ENCODE data around the gene CIBAR2. TPM values are rescaled to one million over a fixed set of nuclear protein-coding genes. Genes with fewer than 3 reads are reported as not detected.

The CIBAR2 gene
- total and polyA plus RNA-seq, 5 experiments from 2014 or later: not detected

DNA sequence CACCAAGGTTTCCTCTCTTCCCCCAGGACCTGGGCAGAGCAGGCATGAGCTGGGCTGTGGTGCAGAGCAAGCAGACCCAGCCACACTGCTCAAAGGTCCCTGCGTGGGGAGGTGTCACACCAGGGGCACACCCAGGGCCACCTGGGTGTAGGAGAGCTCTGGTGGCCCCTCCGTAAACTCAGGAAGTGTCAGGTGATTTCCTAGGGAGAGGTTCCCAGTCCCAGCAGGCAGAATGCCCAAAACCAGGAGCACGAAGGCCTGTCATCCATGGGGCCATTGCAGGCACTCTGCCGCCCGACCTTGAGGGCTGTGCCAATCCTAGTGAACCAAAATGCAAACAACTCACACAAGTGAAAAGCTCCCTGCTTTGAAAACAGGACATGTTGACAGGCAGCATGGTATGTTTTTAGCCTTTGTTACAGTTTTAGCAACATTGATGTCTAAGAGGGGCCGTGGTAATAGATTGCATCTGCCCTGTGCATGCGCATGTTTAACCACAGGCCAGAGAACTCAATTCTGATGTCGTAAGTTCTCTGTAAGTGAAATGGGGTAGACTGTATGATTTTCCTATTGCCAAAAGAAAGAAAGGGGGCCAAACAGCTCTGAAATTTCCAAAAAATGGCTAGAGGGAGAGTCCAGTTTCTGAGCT is 21.3 kb downstream of the CIBAR2 start:
- Mint-ChIP-seq H3K4me3 (no peak overlapping the region), H3K27me3 (no peaks in the 10 kb centered on the region), H3K4me1 (peaks cover 4 to 27% (median 19%) of the 10 kb centered on the region in 4 donors), H3K9me3 (no peaks in the 10 kb centered on the region), H3K36me3 (peaks cover 0 to 5% (median 2%) of the 10 kb centered on the region in 3 donors), H3K27ac (peak overlapping the region in 9 of 10 donors; percentile 10 to 92 (median 83))
- peak; percentile 41 to 72 for ATAC-seq
- DNase-seq: peak in 3 of 10 donors; percentile 19 to 36 (median 33)
- POLR2A ChIA-PET: interaction anchor here (0.5 to 1.9 kb wide), 5 partner anchors 12 to 118 kb away, joined by 3 to 11 read pairs (median 3); partner anchors contain the start of genes KIAA0513 and ZDHHC7

- peaks cover 4 to 27% (median 20%) of the 10 kb centered on the region in 4 donors for H3K4me1 Mint-ChIP-seq
- POLR2A ChIA-PET: interaction anchor here (1.1 to 1.9 kb wide), 4 partner anchors 13 to 62 kb away, joined by 3 to 11 read pairs (median 4); partner anchors contain the start of gene KIAA0513
- H3K27ac Mint-ChIP-seq: peak overlapping the region in 8 of 10 donors; percentile 10 to 92 (median 71)
- H3K4me3 Mint-ChIP-seq: no peak overlapping the region
- no peaks in the 10 kb centered on the region for H3K27me3 Mint-ChIP-seq
- peaks cover 0 to 5% (median 2%) of the 10 kb centered on the region in 3 donors for H3K36me3 Mint-ChIP-seq
- ATAC-seq (no peak), DNase-seq (no peak)
- H3K9me3 Mint-ChIP-seq: no peaks in the 10 kb centered on the region
Measured at GRCh38 chr16:85090181-85090580, 22.1 kb downstream of the CIBAR2 start.

DNA sequence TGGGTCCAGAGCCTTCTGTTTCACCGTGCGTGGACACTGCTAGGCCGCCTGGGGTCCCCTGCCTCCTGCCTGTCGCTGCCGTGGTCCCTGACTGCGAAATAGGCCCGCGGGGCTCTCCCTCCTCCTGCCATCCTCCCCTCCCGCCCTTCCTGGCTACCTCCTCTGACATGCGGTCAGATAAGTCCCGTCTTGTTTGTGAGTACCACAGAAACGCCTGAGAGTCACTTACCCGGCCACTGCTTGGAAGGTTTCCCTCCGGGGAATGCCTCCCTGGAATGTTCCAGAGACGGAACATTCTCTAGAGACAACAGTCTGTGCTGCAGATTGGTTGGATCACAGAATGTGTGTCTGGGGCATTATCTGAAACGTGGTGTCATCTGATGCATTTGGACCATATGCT is 22.7 kb downstream of the CIBAR2 start:
- Mint-ChIP-seq H3K4me3 (no peak overlapping the region), H3K27ac (peak overlapping the region in 1 of 10 donors; percentile 53), H3K9me3 (no peaks in the 10 kb centered on the region), H3K4me1 (peaks cover 4 to 28% (median 21%) of the 10 kb centered on the region in 4 donors), H3K36me3 (peaks cover 0 to 5% (median 2%) of the 10 kb centered on the region in 3 donors), H3K27me3 (no peaks in the 10 kb centered on the region)
- POLR2A ChIA-PET: interaction anchor here (1.4 to 1.9 kb wide), 2 partner anchors 15 to 62 kb away, joined by 3 to 11 read pairs; partner anchors contain the start of gene KIAA0513
- DNase-seq (no peak), ATAC-seq (no peak)

DNA sequence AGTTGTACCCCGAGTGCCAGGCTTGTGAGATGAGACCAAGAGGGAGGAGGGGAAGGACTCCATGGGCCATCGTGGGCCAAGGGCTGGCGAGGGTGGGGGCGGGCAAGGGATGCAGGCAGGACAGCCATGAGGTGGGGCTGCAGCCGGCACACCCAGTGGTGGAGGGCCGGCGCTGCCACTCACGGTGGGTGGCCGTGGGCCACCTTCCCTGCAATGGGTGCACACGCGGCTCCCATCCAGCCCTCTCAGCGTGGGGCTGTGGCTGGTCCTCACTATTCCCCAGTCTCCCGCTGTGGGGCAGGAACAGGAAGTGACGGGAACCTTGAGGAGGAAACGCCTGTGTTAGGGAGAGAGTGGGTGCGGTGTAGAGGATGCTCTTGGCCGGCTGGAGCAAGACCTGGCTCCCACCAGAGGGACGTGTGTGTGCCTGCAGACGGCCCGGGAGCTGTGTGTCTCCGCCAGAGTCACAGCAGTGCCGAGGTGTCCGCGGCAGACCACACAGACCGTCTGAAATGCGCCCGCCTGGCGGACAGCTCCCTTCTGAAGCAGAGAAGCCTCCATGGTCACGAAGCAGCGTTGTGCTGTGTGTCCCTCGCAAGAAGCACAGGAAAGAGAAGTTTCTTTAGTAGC is 23.6 kb downstream of the CIBAR2 start:
- peak overlapping the region in 2 of 10 donors; percentile 10 to 55 for H3K27ac Mint-ChIP-seq
- POLR2A ChIA-PET: interaction anchor here (1.4 kb wide), 1 partner anchor 16 kb away, joined by 3 read pairs; no protein-coding TSS in a partner anchor
- no peak for DNase-seq
- H3K9me3 Mint-ChIP-seq: no peaks in the 10 kb centered on the region
- H3K4me1 Mint-ChIP-seq: peaks cover 4 to 29% (median 22%) of the 10 kb centered on the region in 4 donors
- no peak overlapping the region for H3K4me3 Mint-ChIP-seq
- no peaks in the 10 kb centered on the region for H3K27me3 Mint-ChIP-seq
- peaks cover 0 to 5% (median 2%) of the 10 kb centered on the region in 3 donors for H3K36me3 Mint-ChIP-seq
- ATAC-seq: no peak

DNA sequence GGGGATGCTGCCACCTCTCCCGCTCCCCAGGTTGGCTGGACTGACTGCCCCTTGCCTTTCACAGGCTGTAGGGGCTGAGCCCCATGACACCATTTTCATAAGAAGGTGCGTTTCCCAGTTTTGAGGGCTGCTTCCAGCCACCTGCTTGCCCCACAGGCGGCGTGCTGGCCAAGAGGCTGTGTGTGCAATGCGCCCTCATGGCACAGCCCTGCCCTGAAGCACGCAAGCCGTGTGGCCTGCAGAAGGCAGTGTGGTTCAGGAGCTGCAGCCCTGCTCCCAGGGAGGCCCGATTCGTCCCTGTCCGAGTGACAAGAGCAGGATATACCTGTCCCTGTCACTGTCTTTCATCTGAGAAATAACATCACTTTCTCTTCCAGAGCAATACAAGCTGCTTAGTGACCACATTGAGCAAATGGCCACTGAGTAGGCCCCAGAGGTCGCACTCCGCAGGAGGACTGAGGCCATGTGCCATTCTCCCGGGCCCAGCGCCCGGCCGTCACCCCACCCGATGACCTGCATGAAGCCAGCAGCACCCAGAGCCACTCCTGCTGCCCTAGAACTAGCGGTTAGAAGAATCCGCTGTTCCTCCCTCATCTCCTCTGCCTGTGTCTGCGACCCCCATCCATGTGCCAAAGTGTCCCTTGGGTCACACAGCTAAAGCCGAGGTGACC is 24.2 kb downstream of the CIBAR2 start:
- Mint-ChIP-seq H3K9me3 (no peaks in the 10 kb centered on the region), H3K4me1 (peaks cover 6 to 36% (median 29%) of the 10 kb centered on the region in 4 donors), H3K4me3 (no peak overlapping the region), H3K36me3 (peaks cover 0 to 5% (median 2%) of the 10 kb centered on the region in 3 donors), H3K27ac (peak overlapping the region in 2 of 10 donors; percentile 13 to 26), H3K27me3 (no peaks in the 10 kb centered on the region)
- DNase-seq: no peak
- no peak for ATAC-seq
- POLR2A ChIA-PET: interaction anchor here (1.6 kb wide), 2 partner anchors 17 to 77 kb away, joined by 4 to 14 read pairs; partner anchors contain the start of gene ZDHHC7

- peak overlapping the region in 5 of 10 donors; percentile 21 to 69 (median 34) for H3K27ac Mint-ChIP-seq
- peaks cover 0 to 5% (median 2%) of the 10 kb centered on the region in 3 donors for H3K36me3 Mint-ChIP-seq
- ATAC-seq: peak; percentile 78 to 90
- H3K9me3 Mint-ChIP-seq: no peaks in the 10 kb centered on the region
- POLR2A ChIA-PET: interaction anchor here (0.5 to 1.6 kb wide), 6 partner anchors 18 to 75 kb away, joined by 3 to 17 read pairs (median 9); partner anchors contain the start of genes KIAA0513 and ZDHHC7
- DNase-seq: peak; percentile 48 to 87 (median 72)
- no peaks in the 10 kb centered on the region for H3K27me3 Mint-ChIP-seq
- H3K4me1 Mint-ChIP-seq: peaks cover 6 to 43% (median 37%) of the 10 kb centered on the region in 4 donors
- no peak overlapping the region for H3K4me3 Mint-ChIP-seq
Measured at GRCh38 chr16:85086347-85087291, 25.7 kb downstream of the CIBAR2 start.

DNA sequence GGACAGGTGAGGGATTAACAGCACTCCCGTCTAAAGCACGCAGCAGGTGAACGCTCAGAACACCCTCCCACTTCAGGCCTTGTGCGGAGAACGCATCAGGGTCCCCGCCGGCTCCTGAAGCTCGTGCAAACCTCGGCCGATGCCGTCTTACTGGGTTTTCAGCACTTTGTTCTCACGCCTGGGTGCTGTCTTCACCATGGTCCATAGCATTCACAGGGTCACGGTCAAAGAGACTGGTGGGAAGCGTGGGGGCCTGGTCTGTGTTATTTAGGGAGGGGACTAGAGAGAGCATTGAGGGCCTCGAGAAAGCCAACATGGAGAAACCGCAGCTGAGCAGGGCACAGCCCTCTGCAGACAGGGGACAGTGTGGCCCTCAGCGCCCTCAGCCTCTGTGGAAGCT is 26.6 kb downstream of the CIBAR2 start:
- Mint-ChIP-seq H3K4me3 (no peak overlapping the region), H3K9me3 (no peaks in the 10 kb centered on the region), H3K4me1 (peaks cover 6 to 35% (median 35%) of the 10 kb centered on the region in 4 donors), H3K27ac (peak overlapping the region in 1 of 10 donors; percentile 28), H3K36me3 (peaks cover 0 to 10% (median 5%) of the 10 kb centered on the region in 3 donors), H3K27me3 (no peaks in the 10 kb centered on the region)
- DNase-seq (no peak), ATAC-seq (no peak)
- POLR2A ChIA-PET: interaction anchor here (1.1 kb wide), 2 partner anchors 30 to 59 kb away, joined by 4 to 5 read pairs; partner anchors contain the start of gene KIAA0513

- no peaks in the 10 kb centered on the region for H3K27me3 Mint-ChIP-seq
- H3K36me3 Mint-ChIP-seq: peaks cover 0 to 10% (median 5%) of the 10 kb centered on the region in 3 donors
- H3K9me3 Mint-ChIP-seq: no peaks in the 10 kb centered on the region
- POLR2A ChIA-PET: interaction anchor here (0.6 to 1.1 kb wide), 4 partner anchors 8 to 73 kb away, joined by 3 to 5 read pairs (median 4); partner anchors contain the start of genes KIAA0513 and ZDHHC7
- peak overlapping the region in 2 of 10 donors; percentile 2 to 52 for H3K27ac Mint-ChIP-seq
- H3K4me1 Mint-ChIP-seq: peaks cover 6 to 33% (median 28%) of the 10 kb centered on the region in 4 donors
- ATAC-seq (no peak), DNase-seq (no peak)
- no peak overlapping the region for H3K4me3 Mint-ChIP-seq
Measured at GRCh38 chr16:85084841-85085510, 27.3 kb downstream of the CIBAR2 start.

DNA sequence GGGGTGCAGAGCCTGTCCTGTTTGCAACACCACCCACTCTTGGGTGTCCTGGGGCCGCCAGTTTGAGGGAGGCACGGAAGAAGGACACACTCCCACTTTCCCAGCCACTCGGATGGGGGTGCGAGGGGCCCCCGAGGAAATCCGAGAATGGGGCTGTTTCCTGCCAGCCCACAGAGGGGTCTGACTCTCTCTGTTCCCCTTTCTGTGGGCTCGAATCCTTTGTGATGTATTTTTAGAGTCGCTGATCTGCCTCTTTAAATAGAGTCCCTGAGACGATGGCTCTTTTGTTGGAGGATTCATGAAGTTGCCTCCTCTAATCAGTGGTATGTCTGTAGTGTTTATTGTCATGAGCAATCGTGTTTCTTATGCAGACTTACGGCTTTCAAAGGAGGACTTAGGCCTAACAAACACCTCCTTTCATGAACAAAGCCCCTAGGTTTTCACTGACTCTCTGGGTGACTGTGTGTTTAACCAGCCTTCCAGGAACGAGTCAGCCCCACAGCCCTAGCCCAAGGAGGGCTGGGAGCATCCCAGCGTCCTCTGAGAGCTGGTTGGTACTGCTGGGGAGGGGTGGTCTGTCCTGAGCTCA is 29.1 kb downstream of the CIBAR2 start:
- Mint-ChIP-seq H3K36me3 (peaks cover 0 to 24% (median 3%) of the 10 kb centered on the region in 3 donors), H3K4me3 (peak overlapping the region in 8 of 10 donors; percentile 2 to 53 (median 22)), H3K27me3 (no peaks in the 10 kb centered on the region), H3K27ac (peak overlapping the region in 9 of 10 donors; percentile 2 to 88 (median 47)), H3K9me3 (no peaks in the 10 kb centered on the region), H3K4me1 (peaks cover 6 to 31% (median 25%) of the 10 kb centered on the region in 4 donors)
- DNase-seq (no peak), ATAC-seq (peak in 1 of 2 donors; percentile 8)
- POLR2A ChIA-PET: no interaction called here

DNA sequence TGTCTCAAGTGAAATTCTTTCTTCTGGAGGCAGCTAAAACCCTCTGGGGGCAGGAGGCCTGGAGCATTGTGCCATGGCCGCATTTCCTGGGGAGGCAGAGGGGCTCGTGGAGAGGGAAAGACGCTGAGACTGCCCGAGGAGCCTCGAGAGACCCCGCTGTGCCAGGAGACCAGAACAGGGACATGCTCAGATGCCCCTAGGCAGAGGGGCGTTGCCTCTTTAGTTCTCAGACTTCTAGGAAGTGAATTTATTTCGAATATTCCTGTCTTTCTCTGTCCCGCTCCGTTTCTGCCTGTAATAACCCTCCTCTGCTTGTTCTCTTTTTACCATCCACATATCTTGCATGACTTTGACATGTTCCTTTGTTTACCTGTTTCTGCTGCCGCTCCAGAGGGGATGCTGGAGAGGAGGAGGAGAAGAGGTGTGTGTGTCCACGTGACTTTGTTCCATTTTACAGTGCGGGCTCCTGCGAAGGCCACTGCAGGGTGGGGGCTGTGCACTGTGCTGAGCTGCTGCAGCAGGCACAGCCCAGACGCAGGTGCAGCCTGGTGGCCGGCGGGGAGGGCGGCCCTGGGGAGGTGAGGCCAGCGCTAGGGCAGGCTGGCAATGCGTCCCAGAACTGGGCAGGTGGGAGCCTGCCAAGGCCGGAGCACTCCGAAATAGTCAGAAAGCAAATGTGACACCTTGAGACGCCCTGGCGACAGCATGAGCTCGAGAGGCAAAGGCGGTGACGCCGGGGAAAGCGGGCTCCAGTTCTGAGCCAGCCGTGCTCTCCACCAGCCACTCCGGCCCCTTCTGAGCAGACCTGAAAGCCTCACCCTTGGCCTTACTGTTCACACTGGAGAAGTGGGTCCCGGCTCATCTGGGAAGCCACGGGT is 29.9 kb downstream of the CIBAR2 start:
- H3K4me3 Mint-ChIP-seq: peak overlapping the region in 3 of 10 donors; percentile 12 to 53 (median 23)
- POLR2A ChIA-PET: no interaction called here
- peak overlapping the region in 5 of 10 donors; percentile 32 to 71 (median 43) for H3K27ac Mint-ChIP-seq
- peak; percentile 15 to 36 for ATAC-seq
- H3K4me1 Mint-ChIP-seq: peaks cover 6 to 31% (median 25%) of the 10 kb centered on the region in 4 donors
- no peaks in the 10 kb centered on the region for H3K9me3 Mint-ChIP-seq
- no peaks in the 10 kb centered on the region for H3K27me3 Mint-ChIP-seq
- peaks cover 0 to 26% (median 3%) of the 10 kb centered on the region in 3 donors for H3K36me3 Mint-ChIP-seq
- no peak for DNase-seq
